ENCODE measurements around the gene MLKL.
"Not testable (repeated sequence)": the region's sequence is repeated elsewhere in the genome, so short reads cannot be mapped to it uniquely, and the experiment has no call there.

The MLKL gene

DNA sequence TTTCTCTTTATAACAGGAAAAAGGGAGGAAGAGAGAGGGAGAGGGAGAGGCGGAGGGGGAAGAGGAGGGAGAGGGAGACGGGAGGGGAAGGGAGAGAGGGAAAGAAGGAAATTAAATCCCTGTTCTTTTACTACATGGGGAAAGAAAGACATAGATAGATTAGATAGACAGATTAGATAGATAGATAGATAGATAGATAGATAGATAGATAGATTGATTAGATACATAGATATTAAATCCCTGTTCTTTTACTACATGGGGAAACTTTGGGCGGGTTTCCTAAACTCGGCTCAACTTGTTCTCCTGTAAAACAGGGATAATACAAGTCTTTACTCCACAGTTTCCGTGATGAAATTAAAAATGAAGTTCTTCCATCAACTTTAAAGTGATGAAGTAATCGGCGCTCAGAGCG, 34.6 kb downstream of the MLKL start:
- ChIA-PET POLR2A (interaction anchor here (1.1 to 1.4 kb wide), 3 partner anchors 8 to 59 kb away, joined by 4 to 5 read pairs (median 4); partner anchors contain the start of gene GLG1), CTCF (interaction anchor here (0.6 kb wide), 1 partner anchor 197 kb away, joined by 3 read pairs; no protein-coding TSS in a partner anchor)
- DNase-seq (ENCODE audit: extremely low spot score), result no peak
- TF ChIP-seq FOXA1 (IDR thresholded peaks at IDR 0.05) (no peak), HDGF (IDR thresholded peaks at IDR 0.05; ENCODE audit: borderline replicate concordance) (no peak), SUZ12 (IDR thresholded peaks at IDR 0.05) (no peak), SP1 (IDR thresholded peaks at IDR 0.05) (no peak), ZNF384 (IDR thresholded peaks at IDR 0.05) (no peak), LEF1 (IDR thresholded peaks at IDR 0.05; ENCODE audit: borderline replicate concordance) (no peak), FOXM1 (IDR thresholded peaks at IDR 0.05; ENCODE audit: borderline replicate concordance) (no peak), L3MBTL2 (conservative IDR thresholded peaks at IDR 0.05) (no peak), NFRKB (IDR thresholded peaks at IDR 0.05) (no peak), BHLHE40 (IDR thresholded peaks at IDR 0.05; ENCODE audit: borderline replicate concordance) (no peak), FOXK2 (IDR thresholded peaks at IDR 0.05) (no peak), ARNT (IDR thresholded peaks at IDR 0.05) (no peak), ELF4 (IDR thresholded peaks at IDR 0.05) (no peak)
- TF ChIP-seq, protein P1, sequence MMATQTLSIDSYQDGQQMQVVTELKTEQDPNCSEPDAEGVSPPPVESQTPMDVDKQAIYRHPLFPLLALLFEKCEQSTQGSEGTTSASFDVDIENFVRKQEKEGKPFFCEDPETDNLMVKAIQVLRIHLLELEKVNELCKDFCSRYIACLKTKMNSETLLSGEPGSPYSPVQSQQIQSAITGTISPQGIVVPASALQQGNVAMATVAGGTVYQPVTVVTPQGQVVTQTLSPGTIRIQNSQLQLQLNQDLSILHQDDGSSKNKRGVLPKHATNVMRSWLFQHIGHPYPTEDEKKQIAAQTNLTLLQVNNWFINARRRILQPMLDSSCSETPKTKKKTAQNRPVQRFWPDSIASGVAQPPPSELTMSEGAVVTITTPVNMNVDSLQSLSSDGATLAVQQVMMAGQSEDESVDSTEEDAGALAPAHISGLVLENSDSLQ (IDR thresholded peaks at IDR 0.05), result no peak

DNA sequence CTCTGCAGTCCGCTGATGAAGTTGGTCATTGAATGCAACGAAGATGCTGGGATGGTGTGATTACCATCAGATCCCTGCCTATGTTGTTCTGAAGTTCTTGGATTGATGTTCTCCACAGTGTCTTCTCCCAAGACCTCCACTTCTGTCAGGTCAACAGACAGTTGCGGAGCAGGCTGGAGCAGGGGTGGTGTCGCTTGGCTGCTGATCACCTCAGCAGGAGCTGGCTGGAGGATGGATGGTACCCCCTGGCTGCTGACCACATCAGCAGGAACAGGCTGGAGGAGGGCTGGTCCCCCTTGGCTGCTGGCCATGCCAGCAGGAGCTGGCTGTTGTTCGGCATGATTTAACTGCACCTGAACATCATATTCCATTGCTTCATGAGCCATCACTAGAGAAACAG, 39.6 kb downstream of the MLKL start:
- TF ChIP-seq TARDBP (IDR thresholded peaks at IDR 0.05) (no peak), SUZ12 (IDR thresholded peaks at IDR 0.05) (no peak), SP1 (IDR thresholded peaks at IDR 0.05) (no peak), FOXA1 (IDR thresholded peaks at IDR 0.05) (no peak), NFRKB (IDR thresholded peaks at IDR 0.05) (no peak), HDGF (IDR thresholded peaks at IDR 0.05; ENCODE audit: borderline replicate concordance) (no peak), ELF4 (IDR thresholded peaks at IDR 0.05) (no peak), L3MBTL2 (conservative IDR thresholded peaks at IDR 0.05) (no peak), ARNT (IDR thresholded peaks at IDR 0.05) (no peak), FOXM1 (IDR thresholded peaks at IDR 0.05; ENCODE audit: borderline replicate concordance) (no peak), CTBP1 (IDR thresholded peaks at IDR 0.05; ENCODE audit: borderline replicate concordance) (no peak), FOXK2 (IDR thresholded peaks at IDR 0.05) (no peak), LEF1 (IDR thresholded peaks at IDR 0.05; ENCODE audit: borderline replicate concordance) (no peak), BHLHE40 (IDR thresholded peaks at IDR 0.05; ENCODE audit: borderline replicate concordance) (no peak), ZNF384 (IDR thresholded peaks at IDR 0.05) (no peak)
- POLR2A ChIA-PET, result no interaction called here
- CTCF ChIA-PET, result no interaction called here
- DNase-seq (ENCODE audit: extremely low spot score), result no peak

DNA sequence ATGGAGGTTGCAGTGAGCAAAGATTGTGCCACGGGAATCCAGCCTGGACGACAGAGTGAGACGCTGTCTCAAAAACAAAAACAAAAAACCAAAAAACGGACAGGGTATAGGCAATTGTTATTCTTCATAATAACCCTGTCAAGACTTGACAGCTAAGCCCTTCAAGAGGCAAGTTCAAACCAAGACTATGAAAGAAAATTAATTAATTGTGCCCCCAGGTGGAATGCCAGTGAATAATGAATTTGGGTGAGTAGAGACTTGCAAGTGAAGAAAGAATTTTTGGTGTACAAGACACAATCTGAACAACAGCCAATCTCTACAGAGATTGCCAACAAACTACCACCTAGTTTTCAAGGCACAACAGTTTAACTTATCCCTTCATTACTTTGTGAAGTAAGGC, 40.3 kb downstream of the MLKL start:
- no peak for DNase-seq (ENCODE audit: extremely low spot score)
- TF ChIP-seq TARDBP (IDR thresholded peaks at IDR 0.05), result no peak
- no peak for TF ChIP-seq SUZ12 (IDR thresholded peaks at IDR 0.05)
- TF ChIP-seq BHLHE40 (IDR thresholded peaks at IDR 0.05; ENCODE audit: borderline replicate concordance), result no peak
- no peak for TF ChIP-seq ARNT (IDR thresholded peaks at IDR 0.05)
- TF ChIP-seq, protein P1 (IDR thresholded peaks at IDR 0.05), result no peak
- TF ChIP-seq HDGF (IDR thresholded peaks at IDR 0.05; ENCODE audit: borderline replicate concordance), result no peak
- TF ChIP-seq NFRKB (IDR thresholded peaks at IDR 0.05), result no peak
- no peak for TF ChIP-seq FOXM1 (IDR thresholded peaks at IDR 0.05; ENCODE audit: borderline replicate concordance)
- no peak for TF ChIP-seq SP1 (IDR thresholded peaks at IDR 0.05)
- no peak for TF ChIP-seq L3MBTL2 (conservative IDR thresholded peaks at IDR 0.05)
- TF ChIP-seq FOXK2 (IDR thresholded peaks at IDR 0.05), result no peak
- TF ChIP-seq FOXA1 (IDR thresholded peaks at IDR 0.05), result no peak
- TF ChIP-seq CTBP1 (IDR thresholded peaks at IDR 0.05; ENCODE audit: borderline replicate concordance), result no peak
- no peak for TF ChIP-seq ZNF384 (IDR thresholded peaks at IDR 0.05)
- no peak for TF ChIP-seq LEF1 (IDR thresholded peaks at IDR 0.05; ENCODE audit: borderline replicate concordance)
- no peak for TF ChIP-seq ELF4 (IDR thresholded peaks at IDR 0.05)
- CTCF ChIA-PET, result no interaction called here
- POLR2A ChIA-PET, result no interaction called here

DNA sequence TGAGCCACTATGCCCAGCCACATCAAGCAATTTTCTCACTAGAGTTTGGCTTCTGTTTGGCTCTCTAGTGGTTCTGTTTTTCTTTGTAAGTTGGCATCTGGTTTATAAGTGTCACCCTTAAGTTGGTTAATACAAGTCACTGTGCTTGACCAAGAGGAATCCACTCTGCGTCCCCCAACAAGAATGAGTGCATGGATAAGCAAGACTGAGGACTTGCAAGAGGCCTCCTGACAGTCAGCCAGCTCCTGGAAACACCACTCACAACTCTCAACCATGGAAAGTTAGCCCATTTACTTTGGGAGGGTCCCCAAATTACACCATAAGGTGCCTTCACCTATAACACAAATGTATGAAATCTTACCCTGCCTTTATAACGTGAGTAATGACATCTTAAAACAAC, 41.6 kb downstream of the MLKL start:
- DNase-seq (ENCODE audit: extremely low spot score), result no peak
- no peak for TF ChIP-seq NFRKB (IDR thresholded peaks at IDR 0.05)
- no peak for TF ChIP-seq ARNT (IDR thresholded peaks at IDR 0.05)
- no peak for TF ChIP-seq SP1 (IDR thresholded peaks at IDR 0.05)
- CTCF ChIA-PET, result no interaction called here
- POLR2A ChIA-PET, result no interaction called here

- no peak for DNase-seq (ENCODE audit: extremely low spot score)
- TF ChIP-seq HDGF (IDR thresholded peaks at IDR 0.05; ENCODE audit: borderline replicate concordance) (no peak), ZNF384 (IDR thresholded peaks at IDR 0.05) (no peak), SP1 (IDR thresholded peaks at IDR 0.05) (no peak)
- ChIA-PET POLR2A (interaction anchor here (1.2 kb wide), 1 partner anchor 9 kb away, joined by 4 read pairs; the partner anchor contains the start of gene RFWD3), CTCF (no interaction called here)
Measured at GRCh38 chr16:74657870-74658642, 42.6 kb downstream of the MLKL start.

DNA sequence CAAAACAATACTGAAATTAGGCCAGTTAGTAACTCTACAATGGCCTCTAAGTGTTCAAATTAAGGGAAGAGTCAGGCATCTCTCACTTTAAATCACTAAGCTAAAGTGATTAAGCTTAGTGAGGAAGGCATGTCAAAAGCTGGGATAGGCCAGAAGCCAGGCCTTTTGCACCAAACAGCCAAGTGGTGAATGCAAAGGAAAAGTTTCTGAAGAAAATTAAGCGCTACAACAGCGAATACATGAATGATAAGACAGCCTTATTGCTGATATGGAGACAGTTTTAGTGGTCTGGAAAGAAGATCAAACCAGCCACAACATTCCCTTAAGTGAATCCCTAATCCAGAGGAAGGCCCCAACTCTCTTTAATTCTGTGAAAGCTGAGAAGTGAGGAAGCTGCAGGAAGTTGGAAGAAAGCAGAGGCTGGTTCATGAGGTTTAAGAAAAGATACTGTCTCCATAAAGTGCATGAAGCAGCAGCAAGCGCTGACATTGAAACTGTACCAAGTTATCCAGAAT, 46.1 kb downstream of the MLKL start:
- POLR2A ChIA-PET, result interaction anchor here (0.7 to 1.5 kb wide), 2 partner anchors 12 to 359 kb away, joined by 3 to 4 read pairs; partner anchors contain the start of gene RFWD3
- CTCF ChIA-PET, result no interaction called here
- no peak for DNase-seq (ENCODE audit: extremely low spot score)
- TF ChIP-seq CTBP1 (IDR thresholded peaks at IDR 0.05; ENCODE audit: borderline replicate concordance) (no peak), SP1 (IDR thresholded peaks at IDR 0.05) (no peak), BHLHE40 (IDR thresholded peaks at IDR 0.05; ENCODE audit: borderline replicate concordance) (no peak), HDGF (IDR thresholded peaks at IDR 0.05; ENCODE audit: borderline replicate concordance) (no peak), L3MBTL2 (conservative IDR thresholded peaks at IDR 0.05) (no peak), LEF1 (IDR thresholded peaks at IDR 0.05; ENCODE audit: borderline replicate concordance) (no peak), ARNT (IDR thresholded peaks at IDR 0.05) (no peak), SUZ12 (IDR thresholded peaks at IDR 0.05) (no peak), FOXK2 (IDR thresholded peaks at IDR 0.05) (no peak), NFRKB (IDR thresholded peaks at IDR 0.05) (no peak), FOXA1 (IDR thresholded peaks at IDR 0.05) (no peak), ZNF384 (IDR thresholded peaks at IDR 0.05) (no peak), ELF4 (IDR thresholded peaks at IDR 0.05) (no peak), FOXM1 (IDR thresholded peaks at IDR 0.05; ENCODE audit: borderline replicate concordance) (no peak), TARDBP (IDR thresholded peaks at IDR 0.05) (no peak)
- TF ChIP-seq, protein P1 (IDR thresholded peaks at IDR 0.05), result no peak

DNA sequence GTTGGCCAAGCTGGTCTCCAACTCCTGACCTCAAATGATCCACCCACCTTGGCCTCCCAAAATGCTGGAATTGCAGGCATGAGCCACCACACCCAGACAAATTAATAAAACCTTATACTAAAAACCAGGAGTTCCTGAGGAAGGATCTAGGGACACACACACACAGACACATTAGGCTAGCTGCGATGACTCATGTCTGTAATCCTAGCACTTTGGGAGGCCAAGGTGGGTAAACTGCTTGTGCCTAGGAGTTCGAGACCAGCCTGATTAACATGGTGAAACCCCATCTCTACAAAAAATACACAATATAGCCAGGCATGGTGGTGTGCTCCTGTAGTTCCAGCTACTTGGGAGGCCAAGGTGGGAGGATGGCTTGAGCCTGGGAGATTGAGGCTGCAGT, 47.8 kb downstream of the MLKL start:
- POLR2A ChIA-PET, CTCF ChIA-PET: not testable (repeated sequence)

More for the DNA sequence above, 47.8 kb downstream of the MLKL start:
- DNase-seq (ENCODE audit: extremely low spot score), result not testable (repeated sequence)
